ENCODE measurements around the gene CITED1. TPM values are rescaled to one million over a fixed set of nuclear protein-coding genes. Genes with fewer than 3 reads are reported as not detected.
"Not testable (repeated sequence)": the region's sequence is repeated elsewhere in the genome, so short reads cannot be mapped to it uniquely, and the experiment has no call there.

The CITED1 gene
- total RNA-seq, 1 experiment from 2014 or later, result 0.72 TPM

DNA sequence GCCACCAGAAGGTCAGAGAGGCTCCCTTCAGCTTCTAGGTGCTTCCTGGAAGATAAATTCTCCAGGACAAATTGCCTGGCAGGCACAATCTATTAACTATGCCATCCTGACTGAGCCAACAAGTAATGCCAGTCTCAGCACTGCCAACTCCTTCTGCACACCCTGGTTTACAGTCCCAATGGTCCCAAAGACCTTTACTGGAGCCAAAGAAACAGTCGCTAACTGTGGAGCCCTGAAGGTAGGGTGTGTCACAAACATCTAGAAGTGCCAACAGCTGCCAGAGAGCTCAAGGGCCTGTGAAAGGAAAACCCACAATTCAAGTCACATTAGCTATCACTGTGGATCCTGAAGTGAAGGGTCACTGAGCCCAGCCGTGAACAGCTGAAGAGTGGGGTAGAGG is 34.9 kb upstream of the CITED1 start:
- Mint-ChIP-seq H3K9me3 (ENCODE audit: unreplicated experiment) (no peaks in the 10 kb centered on the region), H3K36me3 (ENCODE audit: insufficient read depth, unreplicated experiment) (no peaks in the 10 kb centered on the region), H3K27ac (ENCODE audit: low read depth, unreplicated experiment) (no peak overlapping the region), H3K27me3 (ENCODE audit: insufficient read depth, unreplicated experiment) (peaks cover 72% of the 10 kb centered on the region), H3K4me1 (ENCODE audit: insufficient read depth, unreplicated experiment) (no peaks in the 10 kb centered on the region), H3K4me3 (ENCODE audit: unreplicated experiment) (no peak overlapping the region)
- BruUV-seq (replicated peaks), result no TSS peak
- CTCF ChIA-PET, result no interaction called here
- no peak for DNase-seq (ENCODE audit: unreplicated experiment)
- POLR2A ChIA-PET, result interaction anchor here (1.2 kb wide), 1 partner anchor 23 kb away, joined by 3 read pairs; no protein-coding TSS in a partner anchor
- TF ChIP-seq CTCF (IDR thresholded peaks at IDR 0.05; ENCODE audit: unreplicated experiment), result no peak
- intact Hi-C loops (cut with micrococcal nuclease), result no loop called here

DNA sequence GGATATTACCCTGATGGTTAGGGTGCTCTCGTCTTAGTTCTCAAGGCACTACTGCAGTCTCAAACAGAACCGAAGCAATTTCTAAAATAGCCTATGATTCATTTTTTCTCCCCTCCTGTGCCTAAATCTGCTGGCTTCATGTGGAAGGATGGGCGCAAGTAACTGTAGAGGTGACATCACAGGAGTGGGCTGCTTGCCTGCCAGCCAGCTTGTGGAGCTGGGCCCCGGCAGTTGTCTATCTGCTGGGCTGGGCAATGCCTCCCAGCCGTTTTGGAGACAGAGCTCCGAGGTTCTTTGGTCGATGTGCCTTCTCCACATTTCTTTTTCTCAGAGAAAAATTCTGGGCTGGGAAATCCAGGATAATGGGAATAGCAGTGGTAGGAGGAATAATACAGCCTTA is 34.3 kb upstream of the CITED1 start:
- DNase-seq (ENCODE audit: unreplicated experiment), result no peak
- H3K27me3 Mint-ChIP-seq (ENCODE audit: insufficient read depth, unreplicated experiment), result peaks cover 72% of the 10 kb centered on the region
- H3K4me3 Mint-ChIP-seq (ENCODE audit: unreplicated experiment), result no peak overlapping the region
- intact Hi-C loops (cut with micrococcal nuclease), result no loop called here
- no TSS peak for BruUV-seq (replicated peaks)
- no peak for TF ChIP-seq CTCF (IDR thresholded peaks at IDR 0.05; ENCODE audit: unreplicated experiment)
- no peaks in the 10 kb centered on the region for H3K9me3 Mint-ChIP-seq (ENCODE audit: unreplicated experiment)
- H3K36me3 Mint-ChIP-seq (ENCODE audit: insufficient read depth, unreplicated experiment), result no peaks in the 10 kb centered on the region
- CTCF ChIA-PET, result no interaction called here
- POLR2A ChIA-PET, result interaction anchor here (0.6 to 1.2 kb wide), 2 partner anchors 22 to 1356 kb away, joined by 3 to 4 read pairs; no protein-coding TSS in a partner anchor
- no peak overlapping the region for H3K27ac Mint-ChIP-seq (ENCODE audit: low read depth, unreplicated experiment)
- H3K4me1 Mint-ChIP-seq (ENCODE audit: insufficient read depth, unreplicated experiment), result no peaks in the 10 kb centered on the region

DNA sequence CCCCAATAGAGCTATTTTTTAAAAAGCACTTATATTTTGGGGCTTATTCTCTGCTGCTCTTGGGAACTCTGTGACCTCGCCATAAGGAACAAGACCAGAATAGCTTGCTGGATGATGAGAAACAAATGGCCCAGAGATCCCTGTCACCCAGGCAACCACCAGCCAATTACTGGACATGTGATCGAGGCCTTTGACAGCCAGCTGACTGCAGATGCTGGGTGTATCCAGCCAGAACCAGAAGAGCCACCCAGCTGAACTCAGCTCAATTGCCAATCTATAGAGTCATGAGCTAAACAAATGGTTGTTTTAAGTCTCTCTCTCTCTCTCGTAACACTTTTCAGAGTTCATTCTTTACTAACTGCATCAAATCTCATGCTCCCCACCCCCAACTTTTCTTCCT is 24.4 kb upstream of the CITED1 start:
- no peak for TF ChIP-seq CTCF (IDR thresholded peaks at IDR 0.05; ENCODE audit: unreplicated experiment)
- intact Hi-C loops (cut with micrococcal nuclease), result no loop called here
- no TSS peak for BruUV-seq (replicated peaks)

DNA sequence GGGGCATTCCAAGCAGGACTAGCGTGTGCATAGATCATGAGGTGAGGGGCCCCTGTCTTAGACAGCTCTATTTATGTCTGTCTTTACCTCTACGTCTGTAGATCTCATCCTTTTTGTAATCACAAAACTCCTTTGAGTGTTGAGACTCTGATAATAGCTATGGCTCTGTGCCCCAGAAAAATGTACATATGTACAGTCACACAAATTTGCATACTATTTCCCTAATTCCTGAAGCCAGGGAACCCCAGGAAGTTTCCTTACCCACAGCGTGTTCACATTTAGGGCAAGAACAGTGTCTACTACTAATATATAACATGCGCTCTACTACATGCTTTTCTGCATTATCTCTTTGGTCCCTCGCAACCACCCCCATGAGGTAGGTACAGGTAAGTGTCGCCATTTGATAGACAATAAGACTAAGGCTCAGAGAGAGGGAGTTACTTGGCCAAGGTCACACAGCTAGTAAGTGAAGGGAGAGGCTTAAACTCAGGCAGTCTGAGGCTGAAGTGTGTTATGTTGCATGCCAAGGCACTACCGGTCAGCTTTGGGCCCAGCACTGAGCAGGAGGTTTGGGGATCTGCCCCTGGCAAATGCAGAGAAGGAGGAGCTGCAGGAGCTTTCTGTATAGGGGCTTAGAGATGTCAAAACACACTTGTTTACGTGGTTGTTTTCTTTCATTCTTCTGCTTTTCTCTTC is 21.0 kb upstream of the CITED1 start:
- peaks cover 70% of the 10 kb centered on the region for H3K27me3 Mint-ChIP-seq (ENCODE audit: insufficient read depth, unreplicated experiment)

More for the DNA sequence above, 24.4 kb upstream of the CITED1 start:
- H3K27ac Mint-ChIP-seq (ENCODE audit: low read depth, unreplicated experiment), result no peak overlapping the region
- no peaks in the 10 kb centered on the region for H3K4me1 Mint-ChIP-seq (ENCODE audit: insufficient read depth, unreplicated experiment)
- ChIA-PET CTCF (interaction anchor here (0.6 to 0.7 kb wide), 2 partner anchors 9 to 154 kb away, joined by 3 read pairs; no protein-coding TSS in a partner anchor), POLR2A (no interaction called here)
- peaks cover 13% of the 10 kb centered on the region for H3K36me3 Mint-ChIP-seq (ENCODE audit: insufficient read depth, unreplicated experiment)
- H3K9me3 Mint-ChIP-seq (ENCODE audit: unreplicated experiment), result no peaks in the 10 kb centered on the region
- H3K27me3 Mint-ChIP-seq (ENCODE audit: insufficient read depth, unreplicated experiment), result peaks cover 62% of the 10 kb centered on the region
- DNase-seq (ENCODE audit: unreplicated experiment), result no peak
- no peak overlapping the region for H3K4me3 Mint-ChIP-seq (ENCODE audit: unreplicated experiment)

GRCh38 chrX:72319651-72320050 is 13.9 kb upstream of the CITED1 start:
- intact Hi-C loops (cut with micrococcal nuclease); H3K4me3 Mint-ChIP-seq (ENCODE audit: unreplicated experiment); BruUV-seq (replicated peaks); H3K36me3 Mint-ChIP-seq (ENCODE audit: insufficient read depth, unreplicated experiment); H3K4me1 Mint-ChIP-seq (ENCODE audit: insufficient read depth, unreplicated experiment); H3K27ac Mint-ChIP-seq (ENCODE audit: low read depth, unreplicated experiment); H3K9me3 Mint-ChIP-seq (ENCODE audit: unreplicated experiment); DNase-seq (ENCODE audit: unreplicated experiment): not testable (repeated sequence)
- H3K27me3 Mint-ChIP-seq (ENCODE audit: insufficient read depth, unreplicated experiment), result peaks cover 77% of the 10 kb centered on the region
- POLR2A ChIA-PET, result interaction anchor here (0.8 kb wide), 1 partner anchor 143 kb away, joined by 3 read pairs; no protein-coding TSS in a partner anchor
- CTCF ChIA-PET, result interaction anchor here (0.6 to 0.9 kb wide), 3 partner anchors 16 to 73 kb away, joined by 3 to 4 read pairs (median 4); no protein-coding TSS in a partner anchor

More for the DNA sequence above, 21.0 kb upstream of the CITED1 start:
- Mint-ChIP-seq H3K9me3 (ENCODE audit: unreplicated experiment) (no peaks in the 10 kb centered on the region), H3K27ac (ENCODE audit: low read depth, unreplicated experiment) (no peak overlapping the region), H3K36me3 (ENCODE audit: insufficient read depth, unreplicated experiment) (peaks cover 13% of the 10 kb centered on the region), H3K4me3 (ENCODE audit: unreplicated experiment) (no peak overlapping the region), H3K4me1 (ENCODE audit: insufficient read depth, unreplicated experiment) (no peaks in the 10 kb centered on the region)
- CTCF ChIA-PET, result interaction anchor here (0.5 kb wide), 1 partner anchor 384 kb away, joined by 3 read pairs; no protein-coding TSS in a partner anchor
- POLR2A ChIA-PET, result no interaction called here
- no peak for TF ChIP-seq CTCF (IDR thresholded peaks at IDR 0.05; ENCODE audit: unreplicated experiment)
- intact Hi-C loops (cut with micrococcal nuclease), result no loop called here
- BruUV-seq (replicated peaks), result no TSS peak
- no peak for DNase-seq (ENCODE audit: unreplicated experiment)
